Colonic mucosa (tissue), 4 donors: Measurements from ENCODE around the gene NEGR1. TPM values are rescaled to one million over a fixed set of nuclear protein-coding genes. Genes with fewer than 3 reads are reported as not detected.

ENCODE experiments used
- DNase-seq: peaks from one replicate; pipeline ENCODE4 v3.0.0-alpha.2; 2020
- H3K27ac ChIP-seq: fragments of 200-600 bp; one replicate; pipeline ENCODE4 v1.8.0; 2021
- H3K27me3 ChIP-seq: fragments of 200-600 bp; one replicate; pipeline ENCODE4 v1.8.0; 2021
- H3K36me3 ChIP-seq: fragments of 200-600 bp; one replicate; pipeline ENCODE4 v1.8.0; 2021
- H3K4me1 ChIP-seq: fragments of 200-600 bp; one replicate; pipeline ENCODE4 v1.8.0; 2021; ENCODE audit warnings: mild to moderate bottlenecking
- H3K4me3 ChIP-seq: fragments of 200-600 bp; one replicate; pipeline ENCODE4 v1.8.0; 2021
- H3K9ac ChIP-seq, 2 donors: one replicate each; pipeline ENCODE4 v1.7.0; 2013; ENCODE audit warnings: control low read depth in 2 of 2, low read depth in 2 of 2, low read length in 2 of 2
- H3K9me3 ChIP-seq: fragments of 200-600 bp; one replicate; pipeline ENCODE4 v1.8.0; 2021
- CTCF ChIP-seq: fragments of 200-600 bp; IDR thresholded peaks from one replicate; pipeline ENCODE4 v1.8.0; 2022; ENCODE audit warnings: antibody characterized with exemption, mild to moderate bottlenecking
- intact Hi-C: fragments of 100-400 bp; cut with DNase I; formaldehyde crosslinking; loops from one replicate; pipeline ENCODE4 v1.14.1; 2022
- total RNA-seq, 2 donors: library from RNA; stranded (reverse); fragmentation: NEBNext Ultra II Directional in 1 of 2; extraction: Animal tissue kit (Norgen Biotek cat#: 25700) in 1 of 2; gene quantifications; one replicate each; pipeline ENCODE4 v1.2.1, GENCODE V29; 2021
- donor health status: healthy.
- donor health status: DM: no; HTN: no; CAD: no.
- donor health status: DM: no; HTN: no; CAD: no.

Gene NEGR1
- total RNA-seq, 2 donors from 2014 or later, result 4.0 to 9.2 TPM

- no peak overlapping the region for H3K27ac ChIP-seq
- DNase-seq, result no peak
- H3K4me1 ChIP-seq, result no peaks in the 10 kb centered on the region
- H3K9ac ChIP-seq, result no peak overlapping the region
- intact Hi-C loops, result no loop called here
- TF ChIP-seq CTCF, result no peak
- no peaks in the 10 kb centered on the region for H3K36me3 ChIP-seq
- H3K4me3 ChIP-seq, result no peak overlapping the region
- no peaks in the 10 kb centered on the region for H3K27me3 ChIP-seq
- no peaks in the 10 kb centered on the region for H3K9me3 ChIP-seq
Measured at GRCh38 chr1:71919811-71920509, 362.4 kb downstream of the NEGR1 start.

- no peaks in the 10 kb centered on the region for H3K9me3 ChIP-seq
- no peak overlapping the region for H3K9ac ChIP-seq
- no peak overlapping the region for H3K4me3 ChIP-seq
- H3K4me1 ChIP-seq, result no peaks in the 10 kb centered on the region
- H3K27me3 ChIP-seq, result no peaks in the 10 kb centered on the region
- no peak for TF ChIP-seq CTCF
- intact Hi-C loops, result no loop called here
- no peak overlapping the region for H3K27ac ChIP-seq
- H3K36me3 ChIP-seq, result no peaks in the 10 kb centered on the region
- no peak for DNase-seq
Measured at GRCh38 chr1:71918630-71919029, 363.7 kb downstream of the NEGR1 start.

- Histone ChIP-seq H3K4me3 (no peak overlapping the region), H3K27ac (no peak overlapping the region), H3K9ac (no peak overlapping the region), H3K4me1 (no peaks in the 10 kb centered on the region), H3K9me3 (no peaks in the 10 kb centered on the region), H3K27me3 (no peaks in the 10 kb centered on the region), H3K36me3 (no peaks in the 10 kb centered on the region)
- DNase-seq, result no peak
- TF ChIP-seq CTCF, result no peak
- intact Hi-C loops, result no loop called here
Measured at GRCh38 chr1:71916894-71917293, 365.4 kb downstream of the NEGR1 start.

GRCh38 chr1:71914626-71915025 lies 367.7 kb downstream of the NEGR1 start:
- Histone ChIP-seq H3K4me3 (no peak overlapping the region), H3K36me3 (no peaks in the 10 kb centered on the region), H3K4me1 (no peaks in the 10 kb centered on the region), H3K27ac (no peak overlapping the region), H3K27me3 (no peaks in the 10 kb centered on the region), H3K9me3 (no peaks in the 10 kb centered on the region), H3K9ac (no peak overlapping the region)
- DNase-seq, result no peak
- no peak for TF ChIP-seq CTCF
- intact Hi-C loops, result no loop called here

- H3K4me1 ChIP-seq, result no peaks in the 10 kb centered on the region
- no peak overlapping the region for H3K9ac ChIP-seq
- H3K27me3 ChIP-seq, result no peaks in the 10 kb centered on the region
- DNase-seq, result no peak
- no peak overlapping the region for H3K4me3 ChIP-seq
- intact Hi-C loops, result no loop called here
- no peaks in the 10 kb centered on the region for H3K36me3 ChIP-seq
- no peak for TF ChIP-seq CTCF
- no peak overlapping the region for H3K27ac ChIP-seq
- H3K9me3 ChIP-seq, result no peaks in the 10 kb centered on the region
Measured at GRCh38 chr1:71908871-71909390, 373.4 kb downstream of the NEGR1 start.
